Hepatocyte (in vitro differentiated cells): Measurements from ENCODE around the gene ATP13A3.

Experiments used
- EZH2 ChIP-seq: fragments of 200-600 bp; sonication (generic); IDR thresholded peaks from 2 replicates; pipeline ENCODE4 v1.6.1; 2016; ENCODE audit warnings: antibody characterized with exemption, mild to moderate bottlenecking, borderline replicate concordance
- EZH2phosphoT487 ChIP-seq: fragments of 200-600 bp; sonication (generic); IDR thresholded peaks from one replicate; pipeline ENCODE4 v1.6.1; 2018; ENCODE audit warnings: antibody characterized with exemption, mild to moderate bottlenecking, low read depth, moderate library complexity; ENCODE audit not compliant: unreplicated experiment, severe bottlenecking
- TF ChIP-seq, protein P1 (sequence below): fragments of 200-600 bp; sonication (generic); IDR thresholded peaks from 2 replicates; pipeline ENCODE4 v1.5.1; 2016; ENCODE audit warnings: antibody characterized with exemption, mild to moderate bottlenecking; ENCODE audit not compliant: poor library complexity

DNA sequence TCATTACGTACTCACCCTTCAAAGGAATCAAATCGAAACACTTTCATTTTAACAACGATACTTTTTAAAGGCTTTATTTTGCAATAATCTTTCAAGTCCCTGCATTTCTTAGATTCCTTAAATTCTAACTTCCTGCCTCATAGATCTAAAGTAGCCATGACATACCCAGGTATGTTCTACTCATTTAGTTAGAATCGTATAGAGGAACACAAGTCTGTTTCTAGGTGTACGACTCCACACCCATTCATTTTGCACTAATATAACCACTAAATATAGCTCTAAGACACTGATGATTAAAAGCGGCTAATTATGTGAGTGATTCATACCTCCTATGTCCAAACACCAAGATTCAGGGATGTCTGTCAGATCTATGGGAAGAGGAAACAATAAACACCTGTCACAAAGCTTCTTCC lies 1.3 kb downstream of the ATP13A3 start:
- TF ChIP-seq, protein P1, sequence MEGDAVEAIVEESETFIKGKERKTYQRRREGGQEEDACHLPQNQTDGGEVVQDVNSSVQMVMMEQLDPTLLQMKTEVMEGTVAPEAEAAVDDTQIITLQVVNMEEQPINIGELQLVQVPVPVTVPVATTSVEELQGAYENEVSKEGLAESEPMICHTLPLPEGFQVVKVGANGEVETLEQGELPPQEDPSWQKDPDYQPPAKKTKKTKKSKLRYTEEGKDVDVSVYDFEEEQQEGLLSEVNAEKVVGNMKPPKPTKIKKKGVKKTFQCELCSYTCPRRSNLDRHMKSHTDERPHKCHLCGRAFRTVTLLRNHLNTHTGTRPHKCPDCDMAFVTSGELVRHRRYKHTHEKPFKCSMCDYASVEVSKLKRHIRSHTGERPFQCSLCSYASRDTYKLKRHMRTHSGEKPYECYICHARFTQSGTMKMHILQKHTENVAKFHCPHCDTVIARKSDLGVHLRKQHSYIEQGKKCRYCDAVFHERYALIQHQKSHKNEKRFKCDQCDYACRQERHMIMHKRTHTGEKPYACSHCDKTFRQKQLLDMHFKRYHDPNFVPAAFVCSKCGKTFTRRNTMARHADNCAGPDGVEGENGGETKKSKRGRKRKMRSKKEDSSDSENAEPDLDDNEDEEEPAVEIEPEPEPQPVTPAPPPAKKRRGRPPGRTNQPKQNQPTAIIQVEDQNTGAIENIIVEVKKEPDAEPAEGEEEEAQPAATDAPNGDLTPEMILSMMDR: no peak
- TF ChIP-seq EZH2phosphoT487 (no peak), EZH2 (no peak)
